ENCODE data around the gene LHX8.
"Not testable (repeated sequence)": the region's sequence is repeated elsewhere in the genome, so short reads cannot be mapped to it uniquely, and the experiment has no call there.

The LHX8 gene

DNA sequence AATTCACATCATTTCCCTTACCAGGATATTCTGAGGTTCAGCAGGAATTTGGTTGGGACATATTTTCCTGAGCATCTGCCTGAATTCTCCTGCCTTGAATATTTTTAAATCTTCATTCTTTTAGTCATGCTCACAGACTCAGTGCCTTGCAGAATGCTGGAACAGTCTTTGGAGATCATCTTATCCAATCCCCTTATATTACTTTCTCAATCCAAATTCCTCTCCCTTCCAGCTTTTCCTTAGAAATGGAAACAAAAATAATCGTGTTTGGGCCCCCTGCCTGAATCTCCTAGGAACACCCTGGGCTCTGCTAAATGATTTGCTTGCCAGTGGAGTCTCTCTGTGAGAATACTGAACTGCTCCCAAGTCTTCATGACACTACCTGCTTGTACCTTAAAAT, 38.4 kb downstream of the LHX8 start:
- TF ChIP-seq CTCF (IDR thresholded peaks at IDR 0.05; ENCODE audit: low read length) = no peak
- no peak for TF ChIP-seq EZH2phosphoT487 (IDR thresholded peaks at IDR 0.05; ENCODE audit: low read length)
- no peak for TF ChIP-seq EZH2 (optimal IDR thresholded peaks at IDR 0.05; ENCODE audit: low read depth, low read length)
- Histone ChIP-seq H3K4me2 (ENCODE audit: low read depth, low read length) (no peak overlapping the region), H4K20me1 (ENCODE audit: insufficient read depth, low read length) (no peaks in the 10 kb centered on the region), H3K4me3 (ENCODE audit: low read length) (no peak overlapping the region), H3K36me3 (replicated peaks; ENCODE audit: insufficient read depth, low read length) (no peaks in the 10 kb centered on the region), H3F3A (ENCODE audit: insufficient read depth, low read length) (no peaks in the 10 kb centered on the region), H3K9me3 (replicated peaks; ENCODE audit: insufficient read depth, low read length) (no peaks in the 10 kb centered on the region), H3K9me2 (replicated peaks; ENCODE audit: insufficient read depth, low read length) (no peaks in the 10 kb centered on the region), H3K79me2 (ENCODE audit: low read length) (no peaks in the 10 kb centered on the region), H3K27ac (ENCODE audit: low read length) (no peak overlapping the region), H2AFZ (ENCODE audit: low read length) (no peak overlapping the region), H3K27me3 (replicated peaks; ENCODE audit: insufficient read depth, low read length) (no peaks in the 10 kb centered on the region), H3K4me1 (ENCODE audit: low read length) (no peaks in the 10 kb centered on the region), H3K9ac (ENCODE audit: low read length) (no peak overlapping the region)
- no peak for DNase-seq

DNA sequence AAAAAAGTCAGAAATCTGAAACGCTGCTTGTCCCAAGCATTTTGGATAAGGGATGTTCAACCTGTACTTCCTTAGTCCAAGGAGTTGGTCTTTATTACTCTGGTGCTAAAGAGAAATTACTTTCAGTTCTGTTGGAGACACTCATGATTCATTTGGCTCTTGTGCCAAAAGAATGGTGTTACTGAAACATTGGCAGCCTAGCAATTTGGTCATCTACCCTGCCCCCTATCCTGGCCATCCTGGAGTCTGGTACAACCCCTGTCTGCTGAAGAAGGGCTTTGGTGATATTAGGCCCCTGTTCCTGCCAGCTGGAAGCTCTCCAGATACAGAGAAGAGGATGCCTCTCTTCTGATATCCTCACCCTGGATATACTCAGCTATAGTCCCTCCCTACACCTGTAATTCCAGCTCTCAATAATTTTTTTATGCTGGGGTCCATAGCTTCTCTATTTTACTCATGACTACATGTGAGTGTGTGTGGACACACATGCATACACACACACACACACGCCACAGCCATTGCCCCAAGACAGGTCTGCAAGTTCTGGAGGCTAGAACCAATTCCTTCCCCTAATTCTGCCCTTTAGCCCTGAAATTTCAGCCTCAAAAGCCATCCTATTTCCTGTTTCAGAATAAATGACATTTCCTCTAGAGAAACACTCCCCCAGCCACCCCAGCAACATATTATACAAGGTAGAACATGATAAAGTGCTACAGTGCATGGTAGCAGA, 40.0 kb downstream of the LHX8 start:
- H4K20me1 ChIP-seq (ENCODE audit: insufficient read depth, low read length) = no peaks in the 10 kb centered on the region
- H3K4me2 ChIP-seq (ENCODE audit: low read depth, low read length) = no peak overlapping the region
- H3K36me3 ChIP-seq (replicated peaks; ENCODE audit: insufficient read depth, low read length) = no peaks in the 10 kb centered on the region
- H3F3A ChIP-seq (ENCODE audit: insufficient read depth, low read length) = no peaks in the 10 kb centered on the region
- H3K4me3 ChIP-seq (ENCODE audit: low read length) = no peak overlapping the region
- H3K4me1 ChIP-seq (ENCODE audit: low read length) = no peaks in the 10 kb centered on the region
- no peaks in the 10 kb centered on the region for H3K79me2 ChIP-seq (ENCODE audit: low read length)
- H3K27me3 ChIP-seq (replicated peaks; ENCODE audit: insufficient read depth, low read length) = no peaks in the 10 kb centered on the region
- DNase-seq = no peak
- H3K9me3 ChIP-seq (replicated peaks; ENCODE audit: insufficient read depth, low read length) = no peaks in the 10 kb centered on the region
- no peak for TF ChIP-seq EZH2 (optimal IDR thresholded peaks at IDR 0.05; ENCODE audit: low read depth, low read length)
- no peak for TF ChIP-seq CTCF (IDR thresholded peaks at IDR 0.05; ENCODE audit: low read length)
- TF ChIP-seq EZH2phosphoT487 (IDR thresholded peaks at IDR 0.05; ENCODE audit: low read length) = no peak
- no peak overlapping the region for H3K27ac ChIP-seq (ENCODE audit: low read length)
- no peak overlapping the region for H3K9ac ChIP-seq (ENCODE audit: low read length)
- no peaks in the 10 kb centered on the region for H3K9me2 ChIP-seq (replicated peaks; ENCODE audit: insufficient read depth, low read length)
- no peak overlapping the region for H2AFZ ChIP-seq (ENCODE audit: low read length)

- not testable (repeated sequence) for H3K27ac ChIP-seq (ENCODE audit: low read length); H3K4me1 ChIP-seq (ENCODE audit: low read length); DNase-seq; H3K27me3 ChIP-seq (replicated peaks; ENCODE audit: insufficient read depth, low read length); H3K4me3 ChIP-seq (ENCODE audit: low read length); H3K79me2 ChIP-seq (ENCODE audit: low read length); H2AFZ ChIP-seq (ENCODE audit: low read length); H3K9ac ChIP-seq (ENCODE audit: low read length); H3K9me3 ChIP-seq (replicated peaks; ENCODE audit: insufficient read depth, low read length); H3K4me2 ChIP-seq (ENCODE audit: low read depth, low read length); H3K9me2 ChIP-seq (replicated peaks; ENCODE audit: insufficient read depth, low read length); H3F3A ChIP-seq (ENCODE audit: insufficient read depth, low read length); H3K36me3 ChIP-seq (replicated peaks; ENCODE audit: insufficient read depth, low read length); H4K20me1 ChIP-seq (ENCODE audit: insufficient read depth, low read length)
Observed at GRCh38 chr1:75181214-75181955, 47.2 kb downstream of the LHX8 start.

DNA sequence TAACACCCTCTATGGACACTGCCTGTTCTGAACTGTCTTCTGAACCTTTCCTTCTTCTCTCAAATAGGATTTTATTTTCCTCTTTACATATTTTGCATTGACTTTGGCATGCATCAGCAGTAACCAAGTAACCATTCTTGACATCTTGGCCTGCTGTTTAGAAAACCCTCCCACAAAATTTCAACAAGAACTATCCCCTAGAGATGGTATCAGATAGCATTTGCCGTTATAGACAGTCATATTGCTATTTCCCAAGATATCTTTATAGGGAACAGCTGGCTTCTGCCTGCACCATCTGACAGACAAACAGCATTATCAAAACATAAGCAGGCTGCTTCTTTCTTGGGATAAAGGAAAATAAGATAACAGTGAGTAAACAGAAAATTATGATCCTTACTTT, 54.7 kb downstream of the LHX8 start:
- Histone ChIP-seq H4K20me1 (ENCODE audit: insufficient read depth, low read length) (no peaks in the 10 kb centered on the region), H3K27ac (ENCODE audit: low read length) (no peak overlapping the region), H3K9me3 (replicated peaks; ENCODE audit: insufficient read depth, low read length) (no peaks in the 10 kb centered on the region), H3K4me1 (ENCODE audit: low read length) (no peaks in the 10 kb centered on the region), H3K4me2 (ENCODE audit: low read depth, low read length) (no peak overlapping the region), H2AFZ (ENCODE audit: low read length) (no peak overlapping the region), H3K27me3 (replicated peaks; ENCODE audit: insufficient read depth, low read length) (no peaks in the 10 kb centered on the region), H3K4me3 (ENCODE audit: low read length) (no peak overlapping the region), H3K9ac (ENCODE audit: low read length) (no peak overlapping the region), H3K9me2 (replicated peaks; ENCODE audit: insufficient read depth, low read length) (no peaks in the 10 kb centered on the region), H3F3A (ENCODE audit: insufficient read depth, low read length) (no peaks in the 10 kb centered on the region), H3K36me3 (replicated peaks; ENCODE audit: insufficient read depth, low read length) (no peaks in the 10 kb centered on the region), H3K79me2 (ENCODE audit: low read length) (no peaks in the 10 kb centered on the region)
- DNase-seq = no peak
- no peak for TF ChIP-seq CTCF (IDR thresholded peaks at IDR 0.05; ENCODE audit: low read length)

Data from MM.1S (cell line).